ENCODE results near the gene EPB41L4B. TPM values are rescaled to one million over a fixed set of nuclear protein-coding genes. Genes with fewer than 3 reads are reported as not detected.

Gene EPB41L4B
- total RNA-seq, 2 donors from 2014 or later = 41.9 to 122 TPM

GRCh38 chr9:109143881-109144562, 176.8 kb downstream of the EPB41L4B start:
- no peaks in the 10 kb centered on the region for H3K4me1 ChIP-seq
- WGBS, 2 donors = 66 to 70% methylated on average over 5 of the region's 5 CpGs
- no peak overlapping the region for H3K4me3 ChIP-seq
- no peaks in the 10 kb centered on the region for H3K36me3 ChIP-seq (replicated peaks in 1 of 2; ENCODE audit: insufficient read depth in 1 of 2, low read depth in 2 of 2)
- TF ChIP-seq POLR2A (IDR thresholded peaks at IDR 0.05) = no peak
- TF ChIP-seq, protein P1, sequence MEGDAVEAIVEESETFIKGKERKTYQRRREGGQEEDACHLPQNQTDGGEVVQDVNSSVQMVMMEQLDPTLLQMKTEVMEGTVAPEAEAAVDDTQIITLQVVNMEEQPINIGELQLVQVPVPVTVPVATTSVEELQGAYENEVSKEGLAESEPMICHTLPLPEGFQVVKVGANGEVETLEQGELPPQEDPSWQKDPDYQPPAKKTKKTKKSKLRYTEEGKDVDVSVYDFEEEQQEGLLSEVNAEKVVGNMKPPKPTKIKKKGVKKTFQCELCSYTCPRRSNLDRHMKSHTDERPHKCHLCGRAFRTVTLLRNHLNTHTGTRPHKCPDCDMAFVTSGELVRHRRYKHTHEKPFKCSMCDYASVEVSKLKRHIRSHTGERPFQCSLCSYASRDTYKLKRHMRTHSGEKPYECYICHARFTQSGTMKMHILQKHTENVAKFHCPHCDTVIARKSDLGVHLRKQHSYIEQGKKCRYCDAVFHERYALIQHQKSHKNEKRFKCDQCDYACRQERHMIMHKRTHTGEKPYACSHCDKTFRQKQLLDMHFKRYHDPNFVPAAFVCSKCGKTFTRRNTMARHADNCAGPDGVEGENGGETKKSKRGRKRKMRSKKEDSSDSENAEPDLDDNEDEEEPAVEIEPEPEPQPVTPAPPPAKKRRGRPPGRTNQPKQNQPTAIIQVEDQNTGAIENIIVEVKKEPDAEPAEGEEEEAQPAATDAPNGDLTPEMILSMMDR (IDR thresholded peaks at IDR 0.05) = no peak
- intact Hi-C loops (cut with DNase I) = no loop called here
- DNase-seq = no peak
- no peaks in the 10 kb centered on the region for H3K9me3 ChIP-seq
- no peak overlapping the region for H3K27ac ChIP-seq
- no peaks in the 10 kb centered on the region for H3K27me3 ChIP-seq
- no peak for ATAC-seq

DNA sequence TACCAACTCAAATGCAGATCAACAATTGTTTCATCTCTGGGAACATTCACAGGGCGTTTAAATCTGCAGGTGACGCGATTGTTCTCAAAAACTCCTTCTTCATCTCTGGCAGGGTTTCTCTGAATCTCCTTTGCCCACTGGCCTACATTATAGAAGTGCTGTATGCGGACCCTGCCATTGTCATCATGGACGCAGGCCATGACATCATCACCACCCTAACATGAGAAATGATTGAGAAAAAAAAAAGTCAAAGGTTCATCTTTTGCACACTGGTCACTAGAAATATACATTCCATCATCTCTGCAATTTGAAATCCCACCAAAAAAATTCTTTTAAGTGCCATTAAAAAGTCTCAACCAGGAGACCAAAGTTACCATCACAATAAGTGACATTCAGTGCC, 179.5 kb downstream of the EPB41L4B start:
- DNase-seq = no peak
- H3K27me3 ChIP-seq = no peaks in the 10 kb centered on the region
- 90 to 92% methylated on average over 5 of the region's 5 CpGs for WGBS, 2 donors
- no peak overlapping the region for H3K27ac ChIP-seq
- no peak overlapping the region for H3K4me3 ChIP-seq
- intact Hi-C loops (cut with DNase I) = no loop called here
- H3K36me3 ChIP-seq (replicated peaks in 1 of 2; ENCODE audit: insufficient read depth in 1 of 2, low read depth in 2 of 2) = no peaks in the 10 kb centered on the region
- no peaks in the 10 kb centered on the region for H3K9me3 ChIP-seq
- TF ChIP-seq, protein P1 (IDR thresholded peaks at IDR 0.05) = no peak
- no peak for TF ChIP-seq POLR2A (IDR thresholded peaks at IDR 0.05)
- H3K4me1 ChIP-seq = no peaks in the 10 kb centered on the region
- ATAC-seq = no peak

DNA sequence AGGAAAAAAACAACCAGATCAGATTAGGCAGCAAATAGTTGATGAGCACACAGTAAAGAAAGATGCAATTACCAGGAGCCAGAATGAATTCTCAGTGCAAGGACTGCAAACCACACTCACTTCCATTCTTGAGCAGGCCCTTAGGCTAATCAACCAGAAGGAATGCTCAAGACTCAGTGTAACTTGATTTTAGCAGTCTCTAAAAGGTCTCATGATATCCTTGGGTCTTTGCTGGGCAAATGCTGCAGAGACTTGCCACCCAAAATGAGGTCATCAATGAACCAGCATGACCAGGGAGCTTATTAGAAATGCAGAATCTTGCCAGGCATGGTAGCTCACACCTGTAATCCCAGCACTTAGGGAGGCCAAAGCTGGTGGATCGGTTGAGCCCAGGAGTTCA, 181.0 kb downstream of the EPB41L4B start:
- WGBS, 2 donors = 86 to 100% methylated on average over 1 of the region's 1 CpG
- Histone ChIP-seq H3K4me1 (no peaks in the 10 kb centered on the region), H3K9me3 (no peaks in the 10 kb centered on the region), H3K36me3 (replicated peaks in 1 of 2; ENCODE audit: insufficient read depth in 1 of 2, low read depth in 2 of 2) (no peaks in the 10 kb centered on the region), H3K27me3 (no peaks in the 10 kb centered on the region), H3K27ac (no peak overlapping the region), H3K4me3 (no peak overlapping the region)
- DNase-seq (no peak), ATAC-seq (no peak)
- intact Hi-C loops (cut with DNase I) = no loop called here
- TF ChIP-seq POLR2A (IDR thresholded peaks at IDR 0.05) = no peak
- TF ChIP-seq, protein P1 (IDR thresholded peaks at IDR 0.05) = no peak

DNA sequence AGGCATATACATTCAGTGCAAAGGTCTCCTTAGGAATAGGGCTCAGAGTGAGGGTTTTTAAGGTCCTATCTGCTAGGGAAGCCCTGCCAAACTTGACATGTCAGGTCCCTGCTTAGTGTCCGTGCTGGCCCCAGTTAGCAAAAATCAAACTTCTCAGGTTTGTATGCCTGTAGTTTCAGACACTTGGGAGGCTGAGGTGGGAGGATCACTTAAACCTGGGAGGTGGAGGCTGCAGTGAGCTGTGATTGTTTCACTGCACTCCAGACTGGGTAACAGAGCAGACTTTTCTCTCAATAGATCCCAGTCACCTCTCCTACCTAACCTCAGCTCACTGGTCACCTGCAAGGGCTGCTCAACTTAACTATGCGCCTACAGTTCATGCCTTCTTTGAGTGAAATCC, 182.4 kb downstream of the EPB41L4B start:
- ATAC-seq = no peak
- Histone ChIP-seq H3K9me3 (no peaks in the 10 kb centered on the region), H3K27me3 (no peaks in the 10 kb centered on the region), H3K4me1 (no peaks in the 10 kb centered on the region), H3K36me3 (replicated peaks in 1 of 2; ENCODE audit: insufficient read depth in 1 of 2, low read depth in 2 of 2) (no peaks in the 10 kb centered on the region), H3K4me3 (no peak overlapping the region), H3K27ac (no peak overlapping the region)
- intact Hi-C loops (cut with DNase I) = no loop called here
- TF ChIP-seq, protein P1 (IDR thresholded peaks at IDR 0.05) = no peak
- TF ChIP-seq POLR2A (IDR thresholded peaks at IDR 0.05) = no peak
- DNase-seq = no peak
- WGBS, 2 donors = 95 to 100% methylated on average over 2 of the region's 2 CpGs

DNA sequence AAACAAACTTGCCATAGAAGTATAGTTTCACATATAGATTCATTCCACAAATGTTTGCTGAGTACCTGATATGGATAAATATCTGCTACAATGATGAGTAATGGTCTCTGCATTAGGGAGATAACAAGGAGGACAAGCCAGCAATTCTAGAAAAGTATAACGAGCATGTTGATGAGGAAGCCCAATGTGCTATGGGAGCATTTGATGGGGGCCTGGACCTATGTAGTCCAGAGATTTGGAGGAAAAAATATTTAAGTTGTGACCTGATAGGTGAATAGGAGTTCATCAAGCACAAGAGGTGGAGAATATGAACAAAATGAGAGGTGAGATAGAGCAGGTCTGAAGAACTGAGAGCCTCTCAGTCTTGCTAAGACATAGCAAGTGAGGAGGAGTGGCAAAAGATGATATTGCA, 186.7 kb downstream of the EPB41L4B start:
- Histone ChIP-seq H3K4me3 (no peak overlapping the region), H3K36me3 (replicated peaks in 1 of 2; ENCODE audit: insufficient read depth in 1 of 2, low read depth in 2 of 2) (no peaks in the 10 kb centered on the region), H3K4me1 (no peaks in the 10 kb centered on the region), H3K27me3 (no peaks in the 10 kb centered on the region), H3K27ac (no peak overlapping the region), H3K9me3 (peaks cover 0 to 3% (median 0%) of the 10 kb centered on the region in 3 donors)
- DNase-seq (no peak), ATAC-seq (no peak)
- 65 to 89% methylated on average over 1 of the region's 1 CpG for WGBS, 2 donors
- intact Hi-C loops (cut with DNase I) = no loop called here
- no peak for TF ChIP-seq POLR2A (IDR thresholded peaks at IDR 0.05)
- TF ChIP-seq, protein P1 (IDR thresholded peaks at IDR 0.05) = no peak

All from body of pancreas (tissue), 4 donors.